ENCODE measurements around the gene UGT1A8. TPM values are rescaled to one million over a fixed set of nuclear protein-coding genes. Genes with fewer than 3 reads are reported as not detected.

Gene UGT1A8
- total RNA-seq, 1 experiment from 2014 or later = 0.17 TPM

- no peaks in the 10 kb centered on the region for H3F3A ChIP-seq (ENCODE audit: insufficient read depth, low read depth)
- no TSS peak for BruUV-seq (replicated peaks)
Measured at GRCh38 chr2:233813236-233814055, 196.0 kb downstream of the UGT1A8 start.

GRCh38 chr2:233814056-233814835 is 196.8 kb downstream of the UGT1A8 start:
- Histone ChIP-seq H3K36me3 (ENCODE audit: low read depth) (no peaks in the 10 kb centered on the region), H3K27me3 (ENCODE audit: insufficient read depth, low read depth) (no peaks in the 10 kb centered on the region), H3K4me3 (no peak overlapping the region), H3K9me2 (ENCODE audit: insufficient read depth) (no peaks in the 10 kb centered on the region), H3K4me1 (replicated peaks; ENCODE audit: insufficient read depth) (no peaks in the 10 kb centered on the region), H3K79me2 (ENCODE audit: low read depth) (no peaks in the 10 kb centered on the region), H3F3A (ENCODE audit: insufficient read depth, low read depth) (no peaks in the 10 kb centered on the region), H3K4me2 (no peak overlapping the region), H2AFZ (no peak overlapping the region), H4K20me1 (ENCODE audit: insufficient read depth) (no peaks in the 10 kb centered on the region), H3K9me3 (ENCODE audit: insufficient read depth, low read depth) (no peaks in the 10 kb centered on the region), H3K27ac (no peak overlapping the region)
- DNase-seq = no peak
- BruUV-seq (replicated peaks) = no TSS peak
- ChIA-PET POLR2A (ENCODE audit: unreplicated experiment) (interaction anchor here (0.7 kb wide), 1 partner anchor 390 kb away, joined by 4 read pairs; no protein-coding TSS in a partner anchor), CTCF (interaction anchor here (1.6 kb wide), 1 partner anchor 19 kb away, joined by 5 read pairs; no protein-coding TSS in a partner anchor)
- intact Hi-C loops (cut with micrococcal nuclease; ENCODE audit: unreplicated experiment) = no loop called here
- TF ChIP-seq CTCF (conservative IDR thresholded peaks at IDR 0.05) (no peak), EZH2 (IDR thresholded peaks at IDR 0.05; ENCODE audit: low read depth) (no peak)

More at GRCh38 chr2:233813236-233814055, 196.0 kb downstream of the UGT1A8 start:
- DNase-seq = no peak
- Histone ChIP-seq H3K27me3 (ENCODE audit: insufficient read depth, low read depth) (no peaks in the 10 kb centered on the region), H3K79me2 (ENCODE audit: low read depth) (no peaks in the 10 kb centered on the region), H3K9me3 (ENCODE audit: insufficient read depth, low read depth) (no peaks in the 10 kb centered on the region), H3K4me1 (replicated peaks; ENCODE audit: insufficient read depth) (no peaks in the 10 kb centered on the region), H4K20me1 (ENCODE audit: insufficient read depth) (no peaks in the 10 kb centered on the region), H3K9me2 (ENCODE audit: insufficient read depth) (no peaks in the 10 kb centered on the region), H2AFZ (no peak overlapping the region), H3K4me2 (no peak overlapping the region), H3K36me3 (ENCODE audit: low read depth) (no peaks in the 10 kb centered on the region), H3K27ac (no peak overlapping the region), H3K4me3 (no peak overlapping the region)
- intact Hi-C loops (cut with micrococcal nuclease; ENCODE audit: unreplicated experiment) = no loop called here
- ChIA-PET POLR2A (ENCODE audit: unreplicated experiment) (interaction anchor here (0.7 kb wide), 1 partner anchor 389 kb away, joined by 4 read pairs; no protein-coding TSS in a partner anchor), CTCF (interaction anchor here (1.6 kb wide), 1 partner anchor 20 kb away, joined by 5 read pairs; no protein-coding TSS in a partner anchor)
- TF ChIP-seq EZH2 (IDR thresholded peaks at IDR 0.05; ENCODE audit: low read depth) = no peak
- TF ChIP-seq CTCF (conservative IDR thresholded peaks at IDR 0.05) = no peak

- Histone ChIP-seq H2AFZ (no peak overlapping the region), H3K36me3 (ENCODE audit: low read depth) (no peaks in the 10 kb centered on the region), H3K27me3 (ENCODE audit: insufficient read depth, low read depth) (no peaks in the 10 kb centered on the region), H3F3A (ENCODE audit: insufficient read depth, low read depth) (no peaks in the 10 kb centered on the region), H3K4me2 (no peak overlapping the region), H4K20me1 (ENCODE audit: insufficient read depth) (no peaks in the 10 kb centered on the region), H3K27ac (no peak overlapping the region), H3K79me2 (ENCODE audit: low read depth) (no peaks in the 10 kb centered on the region), H3K9me2 (ENCODE audit: insufficient read depth) (no peaks in the 10 kb centered on the region), H3K4me1 (replicated peaks; ENCODE audit: insufficient read depth) (no peaks in the 10 kb centered on the region), H3K4me3 (no peak overlapping the region), H3K9me3 (ENCODE audit: insufficient read depth, low read depth) (no peaks in the 10 kb centered on the region)
- DNase-seq = no peak
- BruUV-seq (replicated peaks) = no TSS peak
- CTCF ChIA-PET = no interaction called here
- TF ChIP-seq EZH2 (IDR thresholded peaks at IDR 0.05; ENCODE audit: low read depth) (no peak), CTCF (conservative IDR thresholded peaks at IDR 0.05) (no peak)
- POLR2A ChIA-PET (ENCODE audit: unreplicated experiment) = no interaction called here
- intact Hi-C loops (cut with micrococcal nuclease; ENCODE audit: unreplicated experiment) = no loop called here
Measured at GRCh38 chr2:233815861-233816260, 198.4 kb downstream of the UGT1A8 start.
